HepG2 (cell line): ENCODE data around the gene MYH7B. TPM values are rescaled to one million over a fixed set of nuclear protein-coding genes. Genes with fewer than 3 reads are reported as not detected.

Source experiments
- KAT8 ChIP-seq: IDR thresholded peaks from 2 replicates; pipeline ENCODE4 v1.6.1; 2016; ENCODE audit warnings: missing genetic modification reagents, missing compliant biosample characterization
- NR2F1 ChIP-seq, 2 experiments: fragments of 450-650 bp in 1 of 2; formaldehyde crosslinking in 1 of 2; IDR thresholded peaks; 2 replicates each; pipeline versions ENCODE4 v1.5.0 to v1.6.1; 2016 to 2020; ENCODE audit warnings: mild to moderate bottlenecking in 1 of 2, missing compliant biosample characterization in 1 of 2, missing genetic modification reagents in 1 of 2, moderate library complexity in 1 of 2
- RBM39 ChIP-seq: fragments of 200-400 bp; formaldehyde crosslinking; IDR thresholded peaks from one replicate; pipeline ENCODE4 v1.6.1; 2018; ENCODE audit warnings: antibody characterized with exemption, mild to moderate bottlenecking, low read depth, low read length; ENCODE audit not compliant: poor library complexity, severe bottlenecking
- ZNF562 ChIP-seq: sonication (generic); formaldehyde crosslinking; IDR thresholded peaks from 2 replicates; pipeline ENCODE4 v1.8.0; 2022; ENCODE audit warnings: missing genetic modification reagents, borderline replicate concordance
- ZNF569 ChIP-seq: sonication (generic); formaldehyde crosslinking; IDR thresholded peaks from 2 replicates; pipeline ENCODE4 v1.5.0; 2020; ENCODE audit warnings: mild to moderate bottlenecking, missing genetic modification reagents, moderate library complexity, borderline replicate concordance
- ZNF672 ChIP-seq: sonication (generic); formaldehyde crosslinking; IDR thresholded peaks from 2 replicates; pipeline ENCODE4 v1.8.1; 2022; ENCODE audit warnings: missing genetic modification reagents
- polyA plus RNA-seq, 8 experiments: library from polyadenylated mRNA; depleted of rRNA in 3 of 8; stranded (reverse) in 7 of 8; unstranded in 1 of 8; fragments of >200 nt; fragmentation: Illumina TruSeq in 4 of 8; extraction: Trizol in 4 of 8; gene quantifications; 2 replicates each; pipeline versions ENCODE4 v1.2.1 to v1.2.3, GENCODE V29; 2011 to 2016; ENCODE audit warnings: low read depth in 4 of 8, missing spikeins in 1 of 8, mixed read lengths in 1 of 8; ENCODE audit not compliant: insufficient read depth in 1 of 8
- total RNA-seq, 5 experiments: library from RNA; depleted of rRNA; stranded (reverse); fragments of >200 nt; fragmentation: Illumina TruSeq; extraction: Trizol; gene quantifications; 2 replicates each; pipeline ENCODE4 v1.2.3, GENCODE V29; 2016; ENCODE audit warnings: low read depth in 1 of 5
- TF ChIP-seq, protein P1 (sequence below): sonication (generic); formaldehyde crosslinking; IDR thresholded peaks from 2 replicates; pipeline ENCODE4 v1.5.0; 2020; ENCODE audit warnings: mild to moderate bottlenecking, missing genetic modification reagents, borderline replicate concordance
- TF ChIP-seq, protein P2 (sequence below): IDR thresholded peaks from 2 replicates; pipeline ENCODE4 v1.4.0; 2020; ENCODE audit warnings: mild to moderate bottlenecking, missing genetic modification reagents
- TF ChIP-seq, protein P3 (sequence below): sonication (generic); formaldehyde crosslinking; IDR thresholded peaks from 2 replicates; pipeline ENCODE4 v1.5.1; 2020; ENCODE audit warnings: mild to moderate bottlenecking, missing genetic modification reagents
- TF ChIP-seq, protein P4 (sequence below): sonication (generic); formaldehyde crosslinking; IDR thresholded peaks from 2 replicates; pipeline ENCODE4 v1.4.0; 2020; ENCODE audit warnings: mild to moderate bottlenecking, missing genetic modification reagents
- TF ChIP-seq, protein P5 (sequence below): sonication (generic); formaldehyde crosslinking; IDR thresholded peaks from 2 replicates; pipeline ENCODE4 v1.8.0; 2022; ENCODE audit warnings: missing genetic modification reagents, low read depth, mild to moderate bottlenecking, borderline replicate concordance

Gene MYH7B
- total and polyA plus RNA-seq, 2 of the 13 experiments (the other 11 are each of a cell fraction or from before 2014, with no cell fraction given), result 0.05 to 0.20 TPM

DNA sequence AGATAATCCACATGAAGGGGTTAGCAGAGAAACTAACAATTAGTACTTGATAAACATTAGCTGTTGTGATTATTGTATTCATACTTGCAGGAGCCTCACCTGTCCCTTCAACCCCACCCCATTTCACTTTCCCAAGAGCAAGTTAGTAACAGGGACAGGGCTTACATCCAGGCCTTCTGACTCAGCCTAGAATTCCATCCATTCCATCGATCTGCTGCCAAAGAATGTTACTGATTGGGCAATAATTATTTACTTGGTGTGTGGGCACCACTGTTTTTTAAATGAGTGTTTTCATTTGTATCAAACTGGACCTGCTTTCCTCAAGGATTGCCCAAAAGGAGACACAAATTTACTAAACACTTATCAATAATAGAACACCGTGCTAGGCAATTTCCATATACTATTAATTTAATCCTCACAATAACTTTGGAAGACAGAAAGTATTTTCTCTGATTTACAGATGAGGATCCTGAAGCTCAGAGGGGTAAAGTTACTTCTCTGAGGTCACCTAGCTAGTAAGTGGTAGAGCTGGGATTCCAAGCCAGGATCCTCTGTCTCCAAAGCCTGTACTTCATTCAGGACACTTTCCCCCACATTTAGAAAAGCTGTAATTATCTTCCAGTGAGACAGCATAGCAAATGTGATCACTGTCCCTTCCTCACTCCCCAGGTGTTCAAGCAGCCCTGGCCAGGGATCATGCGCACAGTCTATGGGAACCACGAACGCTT lies 32.9 kb upstream of the MYH7B start (continued):
- TF ChIP-seq, protein P1, sequence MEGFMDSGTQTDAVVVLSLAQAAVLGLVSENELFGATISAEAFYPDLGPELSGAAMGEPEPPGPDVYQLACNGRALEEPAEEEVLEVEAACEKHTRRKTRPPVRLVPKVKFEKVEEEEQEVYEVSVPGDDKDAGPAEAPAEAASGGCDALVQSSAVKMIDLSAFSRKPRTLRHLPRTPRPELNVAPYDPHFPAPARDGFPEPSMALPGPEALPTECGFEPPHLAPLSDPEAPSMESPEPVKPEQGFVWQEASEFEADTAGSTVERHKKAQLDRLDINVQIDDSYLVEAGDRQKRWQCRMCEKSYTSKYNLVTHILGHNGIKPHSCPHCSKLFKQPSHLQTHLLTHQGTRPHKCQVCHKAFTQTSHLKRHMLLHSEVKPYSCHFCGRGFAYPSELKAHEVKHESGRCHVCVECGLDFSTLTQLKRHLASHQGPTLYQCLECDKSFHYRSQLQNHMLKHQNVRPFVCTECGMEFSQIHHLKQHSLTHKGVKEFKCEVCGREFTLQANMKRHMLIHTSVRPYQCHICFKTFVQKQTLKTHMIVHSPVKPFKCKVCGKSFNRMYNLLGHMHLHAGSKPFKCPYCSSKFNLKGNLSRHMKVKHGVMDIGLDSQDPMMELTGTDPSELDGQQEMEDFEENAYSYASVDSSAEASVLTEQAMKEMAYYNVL (CRISPR knock-in tag), result no peak
- TF ChIP-seq, protein P2, sequence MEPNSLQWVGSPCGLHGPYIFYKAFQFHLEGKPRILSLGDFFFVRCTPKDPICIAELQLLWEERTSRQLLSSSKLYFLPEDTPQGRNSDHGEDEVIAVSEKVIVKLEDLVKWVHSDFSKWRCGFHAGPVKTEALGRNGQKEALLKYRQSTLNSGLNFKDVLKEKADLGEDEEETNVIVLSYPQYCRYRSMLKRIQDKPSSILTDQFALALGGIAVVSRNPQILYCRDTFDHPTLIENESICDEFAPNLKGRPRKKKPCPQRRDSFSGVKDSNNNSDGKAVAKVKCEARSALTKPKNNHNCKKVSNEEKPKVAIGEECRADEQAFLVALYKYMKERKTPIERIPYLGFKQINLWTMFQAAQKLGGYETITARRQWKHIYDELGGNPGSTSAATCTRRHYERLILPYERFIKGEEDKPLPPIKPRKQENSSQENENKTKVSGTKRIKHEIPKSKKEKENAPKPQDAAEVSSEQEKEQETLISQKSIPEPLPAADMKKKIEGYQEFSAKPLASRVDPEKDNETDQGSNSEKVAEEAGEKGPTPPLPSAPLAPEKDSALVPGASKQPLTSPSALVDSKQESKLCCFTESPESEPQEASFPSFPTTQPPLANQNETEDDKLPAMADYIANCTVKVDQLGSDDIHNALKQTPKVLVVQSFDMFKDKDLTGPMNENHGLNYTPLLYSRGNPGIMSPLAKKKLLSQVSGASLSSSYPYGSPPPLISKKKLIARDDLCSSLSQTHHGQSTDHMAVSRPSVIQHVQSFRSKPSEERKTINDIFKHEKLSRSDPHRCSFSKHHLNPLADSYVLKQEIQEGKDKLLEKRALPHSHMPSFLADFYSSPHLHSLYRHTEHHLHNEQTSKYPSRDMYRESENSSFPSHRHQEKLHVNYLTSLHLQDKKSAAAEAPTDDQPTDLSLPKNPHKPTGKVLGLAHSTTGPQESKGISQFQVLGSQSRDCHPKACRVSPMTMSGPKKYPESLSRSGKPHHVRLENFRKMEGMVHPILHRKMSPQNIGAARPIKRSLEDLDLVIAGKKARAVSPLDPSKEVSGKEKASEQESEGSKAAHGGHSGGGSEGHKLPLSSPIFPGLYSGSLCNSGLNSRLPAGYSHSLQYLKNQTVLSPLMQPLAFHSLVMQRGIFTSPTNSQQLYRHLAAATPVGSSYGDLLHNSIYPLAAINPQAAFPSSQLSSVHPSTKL, result 0 out of 2 replicates have a peak, but pooled peaks have one; percentile 20
- no peak for TF ChIP-seq ZNF569
- no peak for TF ChIP-seq ZNF672 (CRISPR knock-in tag)
- TF ChIP-seq NR2F1 (CRISPR knock-in tag; IDR thresholded peaks at IDR 0.05), result no peak
- TF ChIP-seq, protein P3, sequence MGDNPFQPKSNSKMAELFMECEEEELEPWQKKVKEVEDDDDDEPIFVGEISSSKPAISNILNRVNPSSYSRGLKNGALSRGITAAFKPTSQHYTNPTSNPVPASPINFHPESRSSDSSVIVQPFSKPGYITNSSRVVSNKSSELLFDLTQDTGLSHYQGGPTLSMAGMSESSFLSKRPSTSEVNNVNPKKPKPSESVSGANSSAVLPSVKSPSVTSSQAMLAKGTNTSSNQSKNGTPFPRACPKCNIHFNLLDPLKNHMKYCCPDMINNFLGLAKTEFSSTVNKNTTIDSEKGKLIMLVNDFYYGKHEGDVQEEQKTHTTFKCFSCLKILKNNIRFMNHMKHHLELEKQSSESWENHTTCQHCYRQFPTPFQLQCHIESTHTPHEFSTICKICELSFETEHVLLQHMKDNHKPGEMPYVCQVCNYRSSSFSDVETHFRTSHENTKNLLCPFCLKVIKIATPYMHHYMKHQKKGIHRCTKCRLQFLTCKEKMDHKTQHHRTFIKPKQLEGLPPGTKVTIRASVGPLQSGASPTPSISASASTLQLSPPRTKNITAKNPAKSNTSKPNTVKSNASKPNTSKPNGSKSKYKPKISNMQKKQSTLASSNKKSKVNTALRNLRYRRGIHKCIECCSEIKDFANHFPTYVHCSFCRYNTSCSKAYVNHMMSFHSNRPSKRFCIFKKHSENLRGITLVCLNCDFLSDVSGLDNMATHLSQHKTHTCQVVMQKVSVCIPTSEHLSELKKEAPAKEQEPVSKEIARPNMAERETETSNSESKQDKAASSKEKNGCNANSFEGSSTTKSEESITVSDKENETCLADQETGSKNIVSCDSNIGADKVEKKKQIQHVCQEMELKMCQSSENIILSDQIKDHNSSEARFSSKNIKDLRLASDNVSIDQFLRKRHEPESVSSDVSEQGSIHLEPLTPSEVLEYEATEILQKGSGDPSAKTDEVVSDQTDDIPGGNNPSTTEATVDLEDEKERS (CRISPR knock-in tag), result no peak
- TF ChIP-seq KAT8, result peak; percentile 30; the same call in 1 of the 2 replicates
- TF ChIP-seq, protein P4, sequence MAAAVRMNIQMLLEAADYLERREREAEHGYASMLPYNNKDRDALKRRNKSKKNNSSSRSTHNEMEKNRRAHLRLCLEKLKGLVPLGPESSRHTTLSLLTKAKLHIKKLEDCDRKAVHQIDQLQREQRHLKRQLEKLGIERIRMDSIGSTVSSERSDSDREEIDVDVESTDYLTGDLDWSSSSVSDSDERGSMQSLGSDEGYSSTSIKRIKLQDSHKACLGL (CRISPR knock-in tag), result no peak
- no peak for TF ChIP-seq ZNF562 (CRISPR knock-in tag)
- TF ChIP-seq, protein P5, sequence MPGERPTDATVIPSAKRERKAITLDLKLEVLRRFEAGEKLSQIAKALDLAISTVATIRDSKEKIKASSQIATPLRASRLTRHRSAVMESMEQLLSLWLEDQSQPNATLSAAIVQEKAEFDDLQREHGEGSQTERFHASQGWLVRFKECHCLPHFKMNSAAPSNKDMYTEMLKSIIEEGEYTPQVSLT (CRISPR knock-in tag), result no peak
- no peak for TF ChIP-seq RBM39
